ENCODE results near the gene BACH1.

BACH1 gene

DNA sequence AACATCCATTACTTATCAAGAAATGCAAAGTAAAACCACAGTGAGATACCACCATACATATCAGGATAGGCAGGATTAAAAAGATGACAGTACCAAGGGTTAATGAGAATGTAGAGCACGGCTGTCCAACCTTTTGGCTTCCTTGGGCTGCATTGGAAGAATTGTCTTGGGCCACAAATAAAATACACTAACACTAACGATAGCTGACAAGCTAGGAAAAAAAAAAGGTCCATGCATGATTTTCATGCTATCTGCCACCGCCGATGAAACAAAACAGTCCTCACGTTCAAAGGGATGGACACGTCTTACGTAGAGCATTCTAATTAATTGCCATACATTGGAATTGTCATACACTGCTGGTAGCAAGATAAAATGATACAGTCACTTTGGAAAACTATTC is 14.3 kb downstream of the BACH1 start:
- no peak for TF ChIP-seq CTCF (IDR thresholded peaks at IDR 0.05)

GRCh38 chr21:29313662-29314408 is 15.1 kb downstream of the BACH1 start:
- no peak for TF ChIP-seq CTCF (IDR thresholded peaks at IDR 0.05)

GRCh38 chr21:29315131-29315749 is 16.5 kb downstream of the BACH1 start:
- no peak for TF ChIP-seq CTCF (IDR thresholded peaks at IDR 0.05)

DNA sequence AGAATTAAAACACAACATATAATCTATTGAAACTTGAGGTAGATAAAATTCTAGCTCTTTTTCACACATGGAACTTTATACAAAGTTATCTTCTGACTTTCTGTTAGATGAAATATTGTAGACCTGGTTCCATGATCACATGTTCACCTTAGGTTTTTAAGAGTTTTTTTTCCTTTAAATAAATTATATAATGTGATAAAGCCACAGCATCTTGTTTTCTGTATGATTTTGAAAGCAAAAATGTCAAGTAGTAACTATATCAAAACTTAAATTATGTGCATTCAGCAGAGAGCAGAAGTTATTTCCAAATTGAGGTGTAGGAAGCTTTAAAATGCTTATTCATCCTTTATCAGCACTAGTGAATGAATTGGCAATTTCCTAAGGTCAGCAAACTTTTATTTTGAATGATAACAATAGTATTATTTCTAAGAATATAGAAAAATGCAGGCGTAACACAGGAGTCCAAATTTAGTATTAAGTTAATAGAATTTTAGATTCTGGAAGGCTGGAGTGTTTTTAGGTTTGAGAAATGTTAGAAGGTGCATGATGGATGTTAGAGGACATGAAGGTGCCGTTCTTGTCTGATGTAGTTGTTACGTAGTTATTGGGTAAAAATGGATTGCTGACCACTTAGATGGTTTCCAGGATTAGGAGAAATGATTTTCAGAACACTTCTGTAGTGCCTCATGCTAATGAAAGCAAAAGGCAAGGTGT is 17.5 kb downstream of the BACH1 start:
- no peak for TF ChIP-seq CTCF (IDR thresholded peaks at IDR 0.05)

GRCh38 chr21:29316806-29317205 is 18.1 kb downstream of the BACH1 start:
- TF ChIP-seq CTCF (IDR thresholded peaks at IDR 0.05): no peak

DNA sequence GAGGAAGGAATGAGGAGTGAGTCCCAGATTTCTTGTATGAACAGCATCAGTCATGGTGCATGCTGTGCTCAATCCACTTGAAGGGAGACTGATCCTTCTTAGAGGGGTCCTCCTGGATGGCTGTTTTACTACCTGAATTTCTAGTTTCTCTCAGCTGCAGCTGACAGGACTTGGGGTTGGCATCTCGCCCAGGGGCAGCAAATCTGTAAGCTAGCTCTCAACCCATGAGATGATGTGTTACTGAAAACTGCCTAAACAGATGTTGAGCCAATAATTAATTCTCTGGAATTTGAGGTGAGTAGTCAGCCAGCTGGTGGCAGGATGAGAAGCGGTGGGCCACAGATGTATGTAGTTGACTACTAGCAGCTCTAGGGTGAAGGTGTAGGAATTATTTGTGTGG is 19.6 kb downstream of the BACH1 start:
- TF ChIP-seq CTCF (IDR thresholded peaks at IDR 0.05): no peak

GRCh38 chr21:29320031-29320430 is 21.3 kb downstream of the BACH1 start:
- no peak for TF ChIP-seq CTCF (IDR thresholded peaks at IDR 0.05)
